ENCODE results near the gene ZNF598. TPM values are rescaled to one million over a fixed set of nuclear protein-coding genes. Genes with fewer than 3 reads are reported as not detected.

ZNF598 gene
- total RNA-seq, 1 experiment from 2014 or later: 70.9 TPM

DNA sequence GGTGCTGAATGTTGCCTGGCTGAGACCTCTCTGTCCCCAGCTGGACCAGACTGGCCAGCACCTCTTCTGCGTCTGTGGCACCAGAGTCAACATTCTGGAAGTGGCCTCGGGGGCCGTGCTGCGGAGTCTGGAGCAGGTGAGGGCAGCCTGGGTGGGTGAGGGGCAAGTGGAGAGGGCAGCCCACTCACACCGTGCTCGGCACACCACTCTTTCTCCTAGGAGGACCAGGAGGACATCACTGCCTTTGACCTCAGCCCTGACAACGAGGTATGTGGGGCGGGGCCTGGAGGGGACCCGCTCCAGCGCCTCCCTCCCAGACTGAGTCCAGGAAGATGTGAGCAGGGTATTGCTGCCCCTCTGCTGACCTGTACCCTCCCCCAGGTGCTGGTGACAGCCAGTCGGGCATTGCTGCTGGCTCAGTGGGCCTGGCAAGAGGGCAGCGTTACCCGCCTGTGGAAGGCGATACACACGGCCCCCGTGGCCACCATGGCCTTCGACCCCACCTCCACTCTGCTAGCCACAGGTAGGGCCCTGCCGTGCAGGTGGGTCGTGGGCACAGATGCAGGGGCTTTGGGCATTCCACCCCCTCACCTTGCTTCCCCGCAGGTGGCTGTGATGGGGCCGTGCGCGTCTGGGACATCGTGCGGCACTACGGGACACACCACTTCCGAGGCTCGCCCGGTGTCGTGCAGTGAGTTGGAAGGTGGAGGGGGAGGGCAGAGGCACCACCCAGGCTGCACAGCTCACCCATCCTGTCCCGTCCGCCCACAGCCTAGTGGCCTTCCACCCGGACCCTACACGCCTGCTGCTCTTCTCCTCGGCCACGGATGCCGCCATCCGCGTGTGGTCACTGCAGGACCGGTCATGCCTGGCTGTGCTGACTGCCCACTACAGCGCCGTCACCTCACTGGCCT is 35.2 kb downstream of the ZNF598 start:
- no peak overlapping the region for H4K8ac ChIP-seq (replicated peaks; ENCODE audit: insufficient read length, low read depth, low read length)
- TF ChIP-seq, protein P1, sequence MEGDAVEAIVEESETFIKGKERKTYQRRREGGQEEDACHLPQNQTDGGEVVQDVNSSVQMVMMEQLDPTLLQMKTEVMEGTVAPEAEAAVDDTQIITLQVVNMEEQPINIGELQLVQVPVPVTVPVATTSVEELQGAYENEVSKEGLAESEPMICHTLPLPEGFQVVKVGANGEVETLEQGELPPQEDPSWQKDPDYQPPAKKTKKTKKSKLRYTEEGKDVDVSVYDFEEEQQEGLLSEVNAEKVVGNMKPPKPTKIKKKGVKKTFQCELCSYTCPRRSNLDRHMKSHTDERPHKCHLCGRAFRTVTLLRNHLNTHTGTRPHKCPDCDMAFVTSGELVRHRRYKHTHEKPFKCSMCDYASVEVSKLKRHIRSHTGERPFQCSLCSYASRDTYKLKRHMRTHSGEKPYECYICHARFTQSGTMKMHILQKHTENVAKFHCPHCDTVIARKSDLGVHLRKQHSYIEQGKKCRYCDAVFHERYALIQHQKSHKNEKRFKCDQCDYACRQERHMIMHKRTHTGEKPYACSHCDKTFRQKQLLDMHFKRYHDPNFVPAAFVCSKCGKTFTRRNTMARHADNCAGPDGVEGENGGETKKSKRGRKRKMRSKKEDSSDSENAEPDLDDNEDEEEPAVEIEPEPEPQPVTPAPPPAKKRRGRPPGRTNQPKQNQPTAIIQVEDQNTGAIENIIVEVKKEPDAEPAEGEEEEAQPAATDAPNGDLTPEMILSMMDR (conservative IDR thresholded peaks at IDR 0.05): no peak
- no peak overlapping the region for H3K27ac ChIP-seq (ENCODE audit: insufficient read length, low read depth, low read length)
- H2BK15ac ChIP-seq (ENCODE audit: low read depth, low read length): no peak overlapping the region
- no peak overlapping the region; the same call in 1 of the 2 replicates for H3K14ac ChIP-seq (ENCODE audit: insufficient read depth, low read length)
- H3K27me3 ChIP-seq (ENCODE audit: insufficient read depth, low read length): no peaks in the 10 kb centered on the region
- no peak overlapping the region for H3K23ac ChIP-seq (ENCODE audit: insufficient read length, low read depth, low read length)
- no peak overlapping the region for H4K5ac ChIP-seq (ENCODE audit: insufficient read length, low read depth, low read length)
- DNase-seq: no peak
- H2BK20ac ChIP-seq (ENCODE audit: low read depth, low read length, poor library complexity, severe bottlenecking): no peak overlapping the region
- H3K4me3 Mint-ChIP-seq: peak overlapping the region; percentile 22 to 53; a peak in 3 of 5 replicates
- H2AK5ac ChIP-seq (ENCODE audit: insufficient read length, low read length): no peak overlapping the region
- no peak overlapping the region for H2BK5ac ChIP-seq (ENCODE audit: insufficient read length, low read length)
- no peak overlapping the region for H2BK12ac ChIP-seq (ENCODE audit: insufficient read length, low read depth, low read length)
- peaks cover 6% of the 10 kb centered on the region; the same call in 1 of the 2 replicates for H3K79me2 ChIP-seq (ENCODE audit: insufficient read depth, low read length)
- H2AFZ ChIP-seq (ENCODE audit: low read length): no peak overlapping the region
- no peaks in the 10 kb centered on the region for H3K4me1 ChIP-seq (ENCODE audit: insufficient read depth, low read length)
- no peak overlapping the region for H3K56ac ChIP-seq (ENCODE audit: insufficient read length, low read depth, low read length)
- no peak overlapping the region for H3K4ac ChIP-seq (ENCODE audit: low read depth, low read length)
- no peak overlapping the region; a peak in 1 of 7 replicates for H3K27ac Mint-ChIP-seq
- H2BK120ac ChIP-seq (ENCODE audit: low read depth, low read length, poor library complexity, severe bottlenecking): no peak overlapping the region
- H3K9me3 Mint-ChIP-seq: no peaks in the 10 kb centered on the region; a peak in 1 of 5 replicates
- no peak overlapping the region for H3K4me2 ChIP-seq (ENCODE audit: insufficient read depth, insufficient read length, low read length)
- H4K20me1 ChIP-seq (ENCODE audit: control insufficient read depth, insufficient read depth, insufficient read length): no peaks in the 10 kb centered on the region
- H3K4me1 Mint-ChIP-seq: peaks cover 8 to 14% of the 10 kb centered on the region in 2 experiments
- peaks cover 5% of the 10 kb centered on the region for H3K79me1 ChIP-seq (ENCODE audit: insufficient read depth, low read depth, low read length, poor library complexity, severe bottlenecking)
- H3K27me3 Mint-ChIP-seq (ENCODE audit: low read depth): peaks cover under 1% of the 10 kb centered on the region; the same call in 1 of the 2 replicates
- no peak overlapping the region for H3K18ac ChIP-seq (ENCODE audit: insufficient read length, low read depth, low read length)
- H3K9ac ChIP-seq (ENCODE audit: extremely low read depth, insufficient read length, low read length): no peak overlapping the region
- no CpG with 5 or more reads among the region's 42 CpGs for WGBS (ENCODE audit: extremely low coverage, insufficient read length, low lambda C conversion rate)
- H3T11ph ChIP-seq (ENCODE audit: low read length): no peak overlapping the region
- H4K91ac ChIP-seq (ENCODE audit: insufficient read length, low read depth, low read length): no peak overlapping the region
- H3K9me3 ChIP-seq (ENCODE audit: control insufficient read depth, low read depth, low read length): no peaks in the 10 kb centered on the region
- H3K36me3 Mint-ChIP-seq (ENCODE audit: insufficient read depth in 1 of 3, low read depth in 3 of 3): peaks cover 10 to 27% (median 25%) of the 10 kb centered on the region in 3 experiments
- H3K23me2 ChIP-seq (ENCODE audit: insufficient read length, low read depth, low read length, poor library complexity, severe bottlenecking): peaks cover 9% of the 10 kb centered on the region
